GM21737 (cell line): ENCODE data around the gene CNBP.
A peak's percentile ranks its signal among the peaks of the same experiment; 100 is the strongest.
"Not testable (repeated sequence)": the region's sequence is repeated elsewhere in the genome, so short reads cannot be mapped to it uniquely, and the experiment has no call there.

Source experiments
- ATAC-seq: cut with Tn5 transposase; IDR thresholded peaks from one replicate; pipeline ENCODE4 v1.9.1; 2021; ENCODE audit warnings: mild to moderate bottlenecking, moderate library complexity; ENCODE audit not compliant: unreplicated experiment

CNBP gene

DNA sequence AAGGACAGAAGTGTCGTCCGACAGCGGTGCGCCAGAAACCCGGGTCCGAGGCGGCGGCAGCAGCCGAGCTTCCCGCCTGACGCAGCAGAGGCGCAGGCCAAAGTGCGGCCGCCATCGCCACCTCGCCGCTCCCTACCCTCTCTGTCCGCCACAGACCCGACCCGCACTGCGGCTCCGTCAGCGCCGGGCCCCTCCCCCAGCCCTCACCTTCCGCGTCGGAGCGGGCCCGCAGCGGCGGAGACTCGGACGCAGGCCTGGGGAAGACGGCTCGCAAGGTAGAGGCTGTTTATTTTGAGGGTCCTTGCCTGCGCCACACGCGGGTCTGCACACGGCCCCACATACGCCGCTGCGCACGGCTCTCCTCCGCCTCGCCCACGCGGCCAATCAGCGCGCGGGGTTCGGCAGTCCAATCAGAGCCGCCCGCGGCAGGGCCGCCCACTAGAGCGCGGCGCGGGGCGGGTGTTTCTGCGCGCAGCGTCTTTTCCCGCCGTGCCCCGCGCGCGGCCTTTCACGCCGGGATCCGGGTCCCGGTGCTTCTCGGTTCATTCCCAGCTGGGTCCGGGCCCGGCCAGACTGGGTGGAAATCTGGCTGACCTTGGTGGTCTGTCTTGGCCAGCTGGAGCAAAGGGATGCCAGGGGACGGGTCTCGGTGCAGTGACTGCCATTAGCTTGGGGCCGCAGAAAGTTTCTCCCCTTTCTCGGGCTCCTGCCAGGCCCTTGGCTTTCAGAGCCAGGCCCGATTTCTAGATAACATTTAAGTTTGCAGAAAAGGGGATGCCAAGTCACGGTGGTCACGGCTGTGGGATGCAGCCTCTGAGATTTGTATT is at the start of gene CNBP:
Gene CNBP (minus strand): TSS at position 328 of the 827 bp plus-strand sequence. CDS start 12,139 bp downstream, outside the sequence.
- ATAC-seq: peak; percentile 96

DNA sequence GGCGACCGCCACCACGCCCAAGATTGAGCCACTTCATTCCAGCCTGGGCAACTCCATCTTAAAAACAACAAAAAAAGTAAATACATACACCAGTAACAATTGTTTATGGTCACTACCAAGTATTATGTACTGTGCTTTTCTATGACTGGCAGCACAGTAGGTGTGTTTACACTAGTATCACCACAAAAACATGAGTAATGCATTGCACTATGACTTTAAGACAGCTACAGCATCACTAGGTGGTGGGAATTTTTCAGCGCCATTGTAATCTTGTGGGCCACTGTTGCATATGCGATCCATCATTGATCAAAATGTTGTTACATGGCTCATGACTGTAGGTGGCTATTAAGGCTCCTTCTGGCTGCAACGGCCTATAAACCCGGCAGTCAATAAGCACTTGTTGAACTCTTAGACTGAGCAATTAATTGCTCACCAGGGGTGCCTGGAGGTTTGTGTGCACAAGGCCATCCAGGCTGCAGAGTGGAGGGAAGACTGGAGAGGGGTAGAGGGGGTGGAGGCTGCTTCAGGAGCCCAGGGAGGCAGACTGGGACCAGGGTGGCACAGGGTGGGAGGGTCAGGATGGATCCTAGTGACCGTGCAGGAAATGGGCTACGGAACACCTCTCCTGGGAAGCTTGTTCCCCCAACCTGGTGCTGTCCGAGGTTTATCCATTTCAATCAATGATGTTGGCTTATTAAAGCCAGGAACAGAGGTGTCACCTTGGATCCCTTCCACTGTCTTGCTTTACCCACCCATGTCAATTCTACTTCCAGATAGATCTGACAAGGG is 47.8 kb upstream of the CNBP start:
- no peak for ATAC-seq

DNA sequence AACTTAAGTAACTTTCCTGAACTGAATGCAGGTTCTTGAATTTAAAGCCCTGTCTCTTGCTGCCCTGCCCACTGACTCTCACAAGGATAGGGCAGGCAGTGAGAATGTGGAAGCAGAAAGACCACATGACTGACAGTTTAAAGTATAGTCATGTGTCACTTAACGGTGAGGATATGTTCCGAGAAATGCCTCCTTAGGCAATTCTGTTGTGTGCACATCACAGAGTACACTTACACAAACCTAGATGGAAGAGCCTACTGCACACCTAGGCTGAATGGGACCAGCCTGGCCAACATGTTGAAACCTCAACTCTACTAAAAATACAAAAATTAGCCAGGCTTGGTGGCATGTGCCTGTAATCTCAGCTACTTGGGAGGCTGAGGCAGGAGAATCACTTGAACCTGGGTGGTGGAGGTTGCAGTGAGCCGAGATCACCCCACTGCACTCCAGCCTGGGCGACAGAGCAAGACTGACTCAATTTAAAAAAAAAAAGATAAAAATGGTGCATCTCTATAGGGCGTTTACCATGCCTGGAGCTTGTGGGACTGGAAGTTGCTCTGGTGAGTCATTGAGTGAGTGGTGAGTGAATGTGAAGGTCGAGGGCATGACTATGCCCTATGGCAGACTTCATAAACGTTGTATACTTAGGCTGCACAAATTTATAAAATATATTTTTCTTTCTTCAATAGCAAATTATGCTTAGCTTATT is 46.8 kb upstream of the CNBP start:
- ATAC-seq: no peak

DNA sequence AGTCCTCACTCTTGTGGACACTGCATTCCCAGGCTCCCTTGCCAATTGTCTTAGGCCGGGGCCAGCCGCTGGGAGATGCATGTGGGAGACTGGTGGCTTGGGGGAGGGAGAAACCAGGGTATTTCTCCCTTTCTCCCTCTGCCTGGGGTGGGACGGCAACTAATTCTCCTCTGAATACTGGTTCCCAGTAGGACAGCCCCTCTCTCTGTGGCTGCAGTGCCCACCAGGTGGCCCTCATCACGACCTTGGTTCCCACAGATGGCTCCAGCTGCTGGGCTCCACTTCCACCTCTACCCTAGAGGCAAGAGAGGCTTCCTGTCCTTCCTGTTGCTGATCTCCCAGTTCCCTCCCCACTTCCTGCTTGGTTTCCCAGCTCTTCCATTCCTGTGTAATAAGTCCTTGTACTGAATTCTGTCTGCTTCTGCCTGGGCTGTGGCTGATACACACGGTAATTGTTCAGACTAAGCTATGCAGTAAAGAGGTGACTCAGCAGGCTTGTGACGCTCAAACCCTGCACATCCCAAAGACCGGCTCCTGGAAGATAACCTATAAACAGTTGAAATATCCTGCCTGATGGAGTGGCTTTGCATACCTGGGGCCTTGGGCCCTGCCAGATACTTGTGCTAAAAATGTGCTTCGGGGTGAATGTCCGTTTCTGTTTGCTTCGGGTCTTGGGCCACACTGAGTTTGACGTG is 45.3 kb upstream of the CNBP start:
- no peak for ATAC-seq

DNA sequence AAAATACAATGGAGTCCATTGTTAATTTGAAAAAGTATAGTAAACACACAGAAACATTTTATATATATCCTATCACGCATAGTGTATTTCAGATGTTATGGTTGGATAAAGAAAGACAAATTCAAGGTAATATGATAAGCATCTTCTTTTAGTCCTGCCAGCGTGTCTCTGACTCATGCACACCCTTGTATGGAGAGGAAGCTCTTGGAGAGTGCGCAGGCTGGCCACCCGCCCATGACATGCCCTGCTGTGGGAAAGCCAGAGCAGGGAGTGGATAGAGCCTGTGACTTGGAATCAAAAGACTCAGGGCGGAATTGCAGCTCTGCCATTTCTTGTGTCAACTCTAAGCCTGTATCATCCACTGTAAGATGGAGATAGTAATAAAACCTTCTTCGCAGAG is 42.7 kb upstream of the CNBP start:
- no peak for ATAC-seq

DNA sequence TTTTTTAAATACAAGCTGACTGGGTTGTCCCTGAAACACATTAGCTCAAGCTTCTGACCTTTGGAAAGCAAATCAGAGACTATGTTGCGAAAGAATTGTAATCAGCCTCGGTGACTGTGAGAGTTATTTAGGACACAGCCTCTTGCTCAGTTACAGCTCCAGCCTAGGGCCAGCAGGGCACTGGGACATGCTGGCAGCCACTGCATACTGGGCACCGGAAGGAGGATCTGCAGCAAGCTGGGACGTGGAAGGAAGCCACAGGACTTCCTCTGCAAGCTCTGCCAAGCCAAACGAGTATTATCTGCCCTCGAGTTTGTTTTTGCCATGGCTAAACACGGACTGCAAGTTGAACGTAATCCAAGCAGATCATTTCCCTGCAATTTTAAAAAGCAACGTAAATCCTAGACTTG is 41.3 kb upstream of the CNBP start:
- ATAC-seq: no peak

DNA sequence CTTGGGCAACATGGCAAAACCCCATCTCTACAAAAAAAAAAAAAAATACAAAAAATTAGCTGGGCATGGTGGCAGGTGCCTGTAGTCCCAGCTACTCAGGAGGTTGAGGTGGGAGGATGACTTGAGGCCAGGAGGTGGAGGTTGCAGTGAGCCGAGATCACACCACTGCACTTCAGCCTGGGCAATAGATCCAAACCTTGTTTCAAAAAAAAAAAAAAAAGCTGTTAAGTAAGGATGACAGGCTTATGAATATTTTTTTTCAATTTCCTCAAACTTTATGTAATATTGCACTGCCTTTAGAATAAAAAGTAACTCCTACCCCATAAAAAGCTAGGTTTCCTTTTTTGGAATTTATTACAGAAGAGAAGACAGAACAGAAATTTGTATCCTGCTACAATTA is 40.7 kb upstream of the CNBP start:
- ATAC-seq: not testable (repeated sequence)

DNA sequence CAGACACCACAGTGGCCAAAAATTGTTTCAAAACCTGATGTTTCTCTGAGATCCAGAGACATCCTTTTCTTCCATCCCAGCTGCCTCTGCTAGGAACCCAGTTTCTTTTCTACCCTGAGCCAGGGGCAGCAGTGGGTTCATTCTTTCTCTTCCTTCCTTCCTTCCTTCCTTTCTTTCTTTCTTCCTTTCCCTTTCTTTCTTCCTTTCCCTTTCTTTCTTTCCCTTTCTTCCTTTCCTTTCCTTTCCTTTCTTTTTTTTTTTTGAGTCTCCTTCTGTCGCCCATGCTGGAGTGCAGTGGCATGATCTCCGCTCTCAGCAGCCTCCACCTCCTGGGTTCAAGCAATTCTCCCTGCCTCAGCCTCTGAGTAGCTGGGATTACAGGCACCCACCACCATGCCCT is 35.0 kb upstream of the CNBP start:
- ATAC-seq: no peak

DNA sequence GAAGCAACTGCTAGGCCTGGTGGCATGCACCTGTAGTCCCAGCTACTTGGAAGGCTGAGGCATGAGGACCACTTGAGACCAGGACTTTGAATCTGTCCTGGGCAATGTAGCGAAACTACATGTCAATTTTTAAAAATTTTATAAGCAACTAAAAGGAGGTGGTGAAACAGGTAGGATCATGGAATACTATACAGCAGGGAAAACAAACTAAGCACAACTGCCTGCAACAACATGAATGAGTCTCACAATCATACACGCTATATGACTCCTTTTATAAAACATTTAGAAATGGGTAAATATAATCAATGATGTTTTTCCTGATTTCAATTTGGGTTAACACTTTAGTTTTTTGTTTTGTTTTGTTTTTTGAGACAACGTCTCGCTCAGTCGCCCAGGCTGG is 29.5 kb upstream of the CNBP start:
- no peak for ATAC-seq

DNA sequence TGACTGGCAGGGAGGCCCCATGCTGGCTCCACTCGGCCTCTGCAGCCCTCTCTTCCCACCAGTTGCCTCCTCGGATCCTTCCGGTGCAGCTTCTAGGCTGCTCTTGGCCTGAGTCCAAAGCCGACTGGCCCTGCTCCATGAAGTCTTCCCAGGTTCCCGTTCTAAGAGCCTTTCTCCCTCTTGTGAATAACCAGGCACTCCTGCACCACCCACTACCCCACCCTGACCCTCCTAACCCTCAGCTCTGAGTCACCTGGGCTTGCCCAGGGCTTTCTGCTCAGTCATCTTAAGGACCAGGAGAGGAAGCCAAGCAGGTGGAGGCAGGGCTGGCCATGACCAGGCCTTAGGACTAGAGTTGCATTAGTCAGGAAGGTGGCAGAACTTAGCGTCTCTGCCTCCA is 28.1 kb upstream of the CNBP start:
- ATAC-seq: no peak

DNA sequence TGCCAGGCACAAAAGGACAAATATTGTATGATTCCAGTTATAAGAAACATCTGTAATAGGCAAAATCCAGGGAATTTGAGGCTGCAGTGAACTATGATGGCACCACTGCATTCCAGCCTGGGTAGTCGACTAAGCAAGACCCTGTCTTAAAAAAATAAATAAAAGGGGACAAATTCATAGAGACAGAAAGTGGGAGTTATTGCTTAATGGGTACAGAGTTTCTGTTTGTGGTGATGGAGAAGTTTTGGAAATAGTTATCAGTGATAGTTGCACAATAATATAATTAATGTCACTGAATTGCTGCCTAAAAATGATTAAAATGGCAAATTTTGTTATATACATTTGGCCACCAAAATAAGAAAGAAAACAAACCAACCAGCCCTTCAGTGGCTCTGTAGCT is 27.6 kb upstream of the CNBP start:
- ATAC-seq: no peak

DNA sequence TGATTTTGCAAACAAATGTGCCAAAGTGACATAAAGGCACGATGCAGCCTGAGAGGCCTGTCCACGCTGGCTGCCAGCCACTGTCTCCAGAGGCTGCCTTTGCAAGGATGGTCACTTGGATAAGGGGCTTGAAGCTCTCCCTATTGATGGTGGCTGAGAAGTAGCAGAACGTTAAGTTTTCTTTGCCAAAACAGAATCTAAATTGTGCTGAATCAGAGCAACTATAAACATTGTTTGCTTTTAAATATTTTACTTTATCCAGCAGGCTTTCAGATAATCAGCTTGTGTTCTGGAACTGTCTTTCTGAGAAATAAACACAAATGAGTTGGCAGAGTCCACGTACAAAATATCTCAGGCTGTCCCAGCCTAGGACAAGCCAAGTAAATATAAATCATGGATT is 23.8 kb upstream of the CNBP start:
- no peak for ATAC-seq

DNA sequence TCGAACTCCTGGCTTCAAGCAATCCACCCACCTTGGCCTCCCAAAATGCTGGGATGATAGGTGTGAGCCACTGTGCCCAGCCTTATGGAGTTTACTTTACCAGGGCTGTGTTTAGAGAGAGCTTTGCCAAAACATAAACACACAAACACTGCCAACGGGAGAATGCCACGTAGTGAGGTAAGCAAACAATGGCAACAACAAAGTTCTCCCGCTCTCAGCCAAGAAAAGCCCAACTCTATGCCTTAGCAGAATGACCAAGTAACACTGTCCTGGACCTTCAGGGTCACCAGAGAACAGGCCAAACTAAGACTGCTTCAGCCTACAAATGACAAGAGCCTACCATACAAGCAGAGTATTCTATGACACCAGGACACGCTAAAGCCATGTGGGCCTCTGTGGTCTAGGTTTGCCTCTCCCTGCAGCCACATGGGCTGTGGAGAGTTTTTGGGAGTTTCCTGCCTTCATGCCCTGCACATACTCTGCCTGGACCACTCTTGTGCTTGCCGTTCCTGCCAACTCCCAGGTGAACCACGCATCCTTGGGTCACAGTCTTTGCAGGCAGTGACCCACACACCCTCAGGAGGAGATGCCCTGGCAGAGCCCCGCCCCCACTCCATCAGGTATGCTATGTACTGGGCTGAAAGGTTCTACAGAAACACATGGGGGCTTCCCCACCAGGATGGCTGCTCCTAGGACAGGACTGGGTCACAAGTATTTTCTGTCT is 21.6 kb upstream of the CNBP start:
- no peak for ATAC-seq

DNA sequence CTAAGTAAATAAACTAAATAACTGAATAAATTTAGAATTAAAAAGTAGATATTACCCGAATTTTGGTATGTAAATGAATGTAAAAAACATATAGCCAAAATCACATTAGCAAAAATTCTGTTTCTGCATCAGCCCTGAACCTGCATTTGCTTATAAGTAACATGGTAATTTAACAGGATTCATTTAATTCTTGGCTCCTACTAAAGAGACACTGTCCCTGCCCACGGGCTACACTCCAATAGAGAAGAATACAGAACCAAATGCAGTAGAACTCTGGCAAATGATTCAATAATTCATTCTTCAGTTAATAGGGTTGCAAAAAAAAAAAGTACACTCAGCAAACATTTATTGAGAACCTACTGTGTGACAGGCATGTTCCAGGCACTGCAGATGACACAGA is 20.8 kb upstream of the CNBP start:
- ATAC-seq: no peak

DNA sequence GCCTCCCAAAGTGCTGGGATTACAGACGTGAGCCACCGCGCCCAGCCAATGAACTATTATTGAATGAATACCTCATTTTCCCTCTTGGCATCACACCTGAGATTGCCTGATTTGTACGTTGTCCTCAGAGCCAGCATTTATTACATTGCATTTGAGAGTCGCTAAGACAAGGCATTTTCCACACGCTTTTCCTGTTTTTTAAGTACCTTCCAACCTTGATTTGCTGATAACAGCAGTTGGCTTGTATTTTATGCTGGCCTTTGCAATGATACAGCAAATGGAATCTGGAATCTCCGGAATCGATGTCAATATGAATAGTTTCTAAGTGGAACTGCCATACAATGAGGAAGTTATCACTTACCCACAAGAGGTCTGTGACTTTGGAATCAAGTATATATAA is 15.7 kb upstream of the CNBP start:
- ATAC-seq: no peak

DNA sequence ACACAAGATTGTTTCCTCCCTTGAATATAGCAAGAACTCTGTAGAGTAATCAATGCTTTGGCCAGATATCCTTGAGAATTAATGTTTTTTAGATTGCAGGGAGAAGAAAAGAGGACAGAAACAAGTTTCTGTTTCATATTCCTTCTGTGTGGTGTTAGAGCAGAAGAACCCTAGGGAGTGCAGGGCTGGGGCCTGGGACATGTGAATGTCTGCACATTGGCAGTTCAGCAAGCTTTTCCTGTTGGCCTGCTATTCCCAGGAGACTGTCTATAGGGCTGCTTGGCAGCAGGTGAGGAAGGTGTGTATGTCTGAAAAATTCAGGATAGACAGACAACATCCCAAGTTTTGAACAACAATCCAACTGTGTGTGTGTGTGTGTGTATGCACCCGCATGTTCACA is 13.6 kb upstream of the CNBP start:
- ATAC-seq: no peak

DNA sequence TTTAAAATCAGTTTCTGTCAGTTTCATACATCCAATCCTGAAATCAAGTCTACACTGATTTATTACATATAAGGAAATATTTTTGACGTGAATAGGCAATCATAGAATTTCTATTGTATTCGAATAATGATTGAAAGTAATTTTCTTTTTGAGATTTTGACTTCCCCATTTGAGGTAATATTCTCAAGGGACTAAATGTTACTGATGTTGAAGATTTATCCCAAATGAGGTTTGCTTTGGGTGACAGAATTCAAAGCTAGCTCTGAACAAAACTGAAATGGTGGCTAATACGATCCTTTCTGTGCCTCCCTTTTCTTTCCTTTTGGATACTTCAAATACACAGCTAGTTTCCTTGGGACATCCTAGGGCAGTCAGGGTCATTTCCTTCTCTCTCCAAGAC is 12.9 kb upstream of the CNBP start:
- no peak for ATAC-seq

DNA sequence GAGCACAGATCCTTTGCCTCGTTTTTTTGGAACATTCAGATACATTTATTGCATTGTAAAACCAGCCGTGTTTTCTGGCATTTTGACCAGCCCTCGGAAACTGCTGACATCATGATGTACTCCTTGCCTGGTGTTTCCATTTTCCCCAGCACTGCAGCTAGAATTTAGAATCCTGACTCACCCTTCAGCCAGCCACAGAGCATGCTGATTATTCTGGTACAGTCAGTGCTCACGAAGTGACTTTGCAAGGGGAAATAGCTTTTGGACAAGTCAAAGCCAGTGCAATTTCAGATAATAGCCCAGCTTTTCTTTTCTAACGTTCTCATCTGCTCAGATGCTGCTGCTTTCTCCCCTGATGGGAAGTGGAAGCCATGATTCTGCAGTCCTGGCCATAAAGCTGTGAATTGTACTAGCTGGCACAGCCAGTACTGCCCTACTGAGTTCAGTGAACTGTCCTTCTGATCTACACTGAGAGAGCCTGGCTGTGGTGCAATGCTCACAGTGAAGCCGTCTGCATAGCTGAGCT is 12.1 kb upstream of the CNBP start:
- ATAC-seq: no peak

DNA sequence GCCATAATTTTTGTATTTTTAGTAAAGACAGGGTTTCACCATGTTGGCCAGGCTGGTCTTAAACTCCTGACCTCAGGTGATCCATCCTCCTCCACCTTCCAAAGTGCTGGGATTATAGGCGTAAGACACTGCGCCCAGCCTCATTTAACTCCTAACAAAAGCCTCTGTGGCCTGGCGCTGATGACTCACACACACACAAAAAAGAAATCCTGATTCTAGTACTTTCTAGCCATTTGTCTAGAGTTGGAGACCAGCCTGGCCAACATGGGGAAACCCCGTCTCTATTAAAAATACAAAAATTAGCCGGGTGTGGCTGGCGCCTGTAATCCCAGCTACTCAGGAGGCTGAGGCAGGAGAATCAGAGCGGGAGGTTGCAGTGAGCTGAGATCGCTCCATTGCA is 6.1 kb upstream of the CNBP start:
- not testable (repeated sequence) for ATAC-seq

DNA sequence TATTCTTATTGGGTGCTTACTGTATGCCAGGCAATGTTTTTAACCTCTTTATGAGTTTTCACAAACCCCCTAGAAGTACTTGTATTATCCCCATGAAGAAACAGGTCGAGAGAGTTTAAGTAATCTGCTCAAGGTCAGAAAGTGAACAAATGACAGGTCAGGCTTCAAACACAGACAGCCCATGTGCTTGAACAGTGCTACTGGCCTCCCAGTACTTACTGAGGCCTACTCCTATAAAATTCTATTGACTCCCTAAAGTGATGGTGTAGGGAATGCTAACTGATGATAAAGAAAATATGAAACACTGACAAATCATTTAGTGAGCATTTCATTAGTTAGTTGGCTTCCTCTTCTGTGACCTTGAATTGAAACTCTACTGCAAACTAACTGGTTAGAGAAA is 4.2 kb upstream of the CNBP start:
- ATAC-seq: no peak
